ENCODE data around the gene CDC42EP5.
"Not testable (repeated sequence)": the region's sequence is repeated elsewhere in the genome, so short reads cannot be mapped to it uniquely, and the experiment has no call there.

CDC42EP5 gene

GRCh38 chr19:54489341-54489740 lies 16.2 kb upstream of the CDC42EP5 start:
- no peak for DNase-seq

- DNase-seq, result no peak
Measured at GRCh38 chr19:54485851-54486250, 12.8 kb upstream of the CDC42EP5 start.

- DNase-seq, result no peak
Measured at GRCh38 chr19:54484451-54484850, 11.4 kb upstream of the CDC42EP5 start.

GRCh38 chr19:54482889-54483288 lies 9.8 kb upstream of the CDC42EP5 start:
- no peak for DNase-seq

- peak; percentile 30 for DNase-seq
Measured at GRCh38 chr19:54481326-54481930, 8.3 kb upstream of the CDC42EP5 start.

- DNase-seq, result no peak
Measured at GRCh38 chr19:54480051-54480450, 7.0 kb upstream of the CDC42EP5 start.

- no peak for DNase-seq
Measured at GRCh38 chr19:54478677-54479266, 5.7 kb upstream of the CDC42EP5 start.

- no peak for DNase-seq
Measured at GRCh38 chr19:54477650-54478049, 4.6 kb upstream of the CDC42EP5 start.

GRCh38 chr19:54475706-54476105 lies 2.6 kb upstream of the CDC42EP5 start:
- no peak for DNase-seq

- DNase-seq, result no peak
Measured at GRCh38 chr19:54473892-54474372, 836 bp upstream of the CDC42EP5 start.

GRCh38 chr19:54470991-54471782 lies 1.9 kb downstream of the CDC42EP5 start:
- no peak for DNase-seq

- DNase-seq, result no peak
Measured at GRCh38 chr19:54470276-54470887, 2.7 kb downstream of the CDC42EP5 start.

- no peak for DNase-seq
Measured at GRCh38 chr19:54469496-54469934, 3.6 kb downstream of the CDC42EP5 start.

GRCh38 chr19:54466110-54466480 lies 7.0 kb downstream of the CDC42EP5 start:
- DNase-seq, result not testable (repeated sequence)

- no peak for DNase-seq
Measured at GRCh38 chr19:54465426-54466109, 7.5 kb downstream of the CDC42EP5 start.

GRCh38 chr19:54464630-54465425 lies 8.3 kb downstream of the CDC42EP5 start:
- peak; percentile 52 for DNase-seq

- DNase-seq, result peak; percentile 86
Measured at GRCh38 chr19:54464044-54464629, 9.0 kb downstream of the CDC42EP5 start.

GRCh38 chr19:54463531-54464043 lies 9.5 kb downstream of the CDC42EP5 start, which contains the start of gene LENG9:
Gene LENG9, minus strand, starts transcription at chr19:54463778. Its CDS starts 252 bp downstream, at chr19:54463526.
- DNase-seq, result peak; percentile 93

GRCh38 chr19:54462655-54463530 lies 10.2 kb downstream of the CDC42EP5 start:
- peak; percentile 70 for DNase-seq

GRCh38 chr19:54462047-54462654 lies 10.9 kb downstream of the CDC42EP5 start:
- DNase-seq, result peak; percentile 16

Measured in central memory CD4-positive, alpha-beta T cell (primary cell).